Activated T-cell treated with anti-CD3 and anti-CD28 coated beads, Interleukin-2, amount 50 U/mL, for 1 hour (primary cell): ENCODE measurements around the gene TBCD.
A peak's percentile ranks its signal among the peaks of the same experiment; 100 is the strongest.

Experiments used
- DNase-seq: peaks from one replicate; pipeline ENCODE4 v3.0.0-alpha.2; 2020

TBCD gene

GRCh38 chr17:82859431-82860403, 107.9 kb downstream of the TBCD start:
- peak; percentile 57 for DNase-seq

GRCh38 chr17:82860606-82861392, 108.9 kb downstream of the TBCD start:
- no peak for DNase-seq

GRCh38 chr17:82861393-82861775, 109.5 kb downstream of the TBCD start:
- no peak for DNase-seq

GRCh38 chr17:82862191-82862590, 110.3 kb downstream of the TBCD start:
- DNase-seq, result no peak

GRCh38 chr17:82862737-82863382, 111.0 kb downstream of the TBCD start:
- no peak for DNase-seq

- DNase-seq, result no peak
These were observed 111.6 kb downstream of the TBCD start for GRCh38 chr17:82863383-82863940.

GRCh38 chr17:82863941-82864712, 112.3 kb downstream of the TBCD start:
- peak; percentile 81 for DNase-seq

GRCh38 chr17:82864713-82865248, 112.9 kb downstream of the TBCD start:
- DNase-seq, result peak; percentile 36

GRCh38 chr17:82865274-82865673, 113.4 kb downstream of the TBCD start:
- DNase-seq, result no peak

GRCh38 chr17:82865774-82866395, 114.0 kb downstream of the TBCD start:
- DNase-seq, result no peak

GRCh38 chr17:82866590-82867191, 114.8 kb downstream of the TBCD start:
- DNase-seq, result no peak

GRCh38 chr17:82867763-82868325, 116.0 kb downstream of the TBCD start:
- DNase-seq, result no peak

GRCh38 chr17:82868715-82869131, 116.9 kb downstream of the TBCD start:
- DNase-seq, result no peak

- DNase-seq, result no peak
These were observed 117.7 kb downstream of the TBCD start for GRCh38 chr17:82869536-82869935.

- no peak for DNase-seq
These were observed 118.2 kb downstream of the TBCD start for GRCh38 chr17:82870091-82870491.

GRCh38 chr17:82870541-82870940, 118.7 kb downstream of the TBCD start:
- DNase-seq, result no peak

- DNase-seq, result no peak
These were observed 119.4 kb downstream of the TBCD start for GRCh38 chr17:82871056-82871775.

GRCh38 chr17:82871776-82872561, 120.1 kb downstream of the TBCD start:
- no peak for DNase-seq
